H1 (cell line): ENCODE measurements around the gene CRABP2. TPM values are rescaled to one million over a fixed set of nuclear protein-coding genes. Genes with fewer than 3 reads are reported as not detected.

ENCODE experiments used
- CTCF ChIA-PET: fragments of 300-600 bp; sonication (Branson Sonifier 250); formaldehyde crosslinking; loops from one replicate; lab custom pipeline; 2021; ENCODE audit not compliant: partially characterized antibody; lab: Charles Lee
- POLR2A ChIA-PET: fragments of 300-600 bp; sonication (Branson Sonifier 250); formaldehyde crosslinking; loops from one replicate; lab custom pipeline; 2021; ENCODE audit warnings: inconsistent platforms; ENCODE audit not compliant: partially characterized antibody; lab: Charles Lee
- DNase-seq, 2 experiments: peaks; one replicate each; pipeline versions ENCODE4 v3.0.0 to v3.0.0-alpha.2; 2010 to 2022; ENCODE audit warnings: low spot score in 2 of 2, low read depth in 1 of 2, mixed read lengths in 1 of 2
- FAIRE-seq: peaks from 2 replicates; lab custom pipeline; 2011; peaks lifted over from hg19 to GRCh38; lab: Jason Lieb, UNC
- H2AFZ ChIP-seq: 2 replicates; pipeline ENCODE4 v1.8.1; 2012; ENCODE audit warnings: low read length, inconsistent platforms
- H2AK5ac ChIP-seq: 2 replicates; pipeline ENCODE4 v1.6.1; 2013; ENCODE audit warnings: low read depth, low read length
- H2BK120ac ChIP-seq: replicated peaks from 2 replicates; pipeline ENCODE3; 2013; ENCODE audit warnings: low read depth, low read length, inconsistent platforms
- H2BK12ac ChIP-seq: 2 replicates; pipeline ENCODE4 v1.6.1; 2013; ENCODE audit warnings: low read depth, low read length
- H2BK15ac ChIP-seq: 2 replicates; pipeline ENCODE4 v1.6.1; 2013; ENCODE audit warnings: low read length
- H2BK20ac ChIP-seq: 2 replicates; pipeline ENCODE4 v1.6.1; 2013; ENCODE audit warnings: low read length
- H2BK5ac ChIP-seq: 2 replicates; pipeline ENCODE4 v1.6.1; 2013; ENCODE audit warnings: low read depth, low read length
- H3K14ac ChIP-seq: 2 replicates; pipeline ENCODE4 v1.6.1; 2013; ENCODE audit warnings: inconsistent platforms; ENCODE audit not compliant: insufficient read length
- H3K18ac ChIP-seq: 2 replicates; pipeline ENCODE4 v1.6.1; 2013; ENCODE audit warnings: low read length; ENCODE audit errors: extremely low read depth
- H3K23ac ChIP-seq: 2 replicates; pipeline ENCODE4 v1.6.1; 2013; ENCODE audit warnings: inconsistent platforms; ENCODE audit not compliant: insufficient read length
- H3K23me2 ChIP-seq: 2 replicates; pipeline ENCODE4 v1.6.1; 2013; ENCODE audit warnings: low read depth, low read length
- H3K27ac ChIP-seq: 2 replicates; pipeline ENCODE4 v1.6.1; 2011; ENCODE audit warnings: low read depth, low read length, inconsistent platforms
- H3K27me3 ChIP-seq, 4 experiments: replicated peaks in 1 of 4; 1 replicate in 1 of 4; 2 replicates in 3 of 4; pipeline versions ENCODE4 v1.6.1 to v1.8.1; 2011 to 2013; ENCODE audit warnings: low read length in 3 of 4, mild to moderate bottlenecking in 3 of 4, inconsistent platforms in 2 of 4, mixed read lengths in 2 of 4, moderate library complexity in 1 of 4; ENCODE audit not compliant: control insufficient read depth in 3 of 4, insufficient read depth in 3 of 4; ENCODE audit errors: extremely low read depth in 1 of 4
- H3K36me3 ChIP-seq, 4 experiments: 2 replicates each; pipeline versions ENCODE4 v1.6.1 to v1.8.1; 2011 to 2013; ENCODE audit warnings: mild to moderate bottlenecking in 4 of 4, low read length in 3 of 4, moderate library complexity in 2 of 4, control low read depth in 1 of 4, inconsistent platforms in 1 of 4; ENCODE audit not compliant: insufficient read depth in 4 of 4, control insufficient read depth in 2 of 4
- H3K4ac ChIP-seq: replicated peaks from 2 replicates; pipeline ENCODE3; 2013; ENCODE audit warnings: low read length, low read depth, mixed read lengths, inconsistent platforms; ENCODE audit not compliant: insufficient read length
- H3K4me1 ChIP-seq, 4 experiments: replicated peaks in 1 of 4; 1 replicate in 1 of 4; 2 replicates in 3 of 4; pipeline versions ENCODE4 v1.6.1 to v1.8.1; 2011 to 2013; ENCODE audit warnings: low read length in 3 of 4, inconsistent platforms in 2 of 4, mixed read lengths in 1 of 4; ENCODE audit not compliant: insufficient read depth in 4 of 4, control insufficient read depth in 3 of 4
- H3K4me2 ChIP-seq, 2 experiments: 2 replicates each; pipeline versions ENCODE4 v1.6.1 to v1.8.1; 2011 to 2013; ENCODE audit warnings: low read depth in 2 of 2, low read length in 2 of 2, control low read depth in 1 of 2, inconsistent platforms in 1 of 2, mild to moderate bottlenecking in 1 of 2; ENCODE audit not compliant: insufficient read depth in 1 of 2
- H3K4me3 ChIP-seq, 4 experiments: fragments of 200-600, 300-600 bp in 1 of 4; sonication (generic), shearing (Covaris generic), sonication (Bioruptor Twin) in 1 of 4; 2 replicates each; pipeline versions ENCODE4 v1.5.1 to v1.8.1; 2011 to 2016; ENCODE audit warnings: low read length in 4 of 4, low read depth in 3 of 4, control low read depth in 2 of 4, inconsistent platforms in 2 of 4, mild to moderate bottlenecking in 2 of 4, mixed read lengths in 1 of 4, moderate library complexity in 1 of 4; ENCODE audit not compliant: insufficient read depth in 2 of 4; ENCODE audit errors: extremely low read depth in 1 of 4
- H3K56ac ChIP-seq: replicated peaks from 2 replicates; pipeline ENCODE3; 2013; ENCODE audit warnings: low read depth, mild to moderate bottlenecking, mixed read lengths, low read length, inconsistent platforms; ENCODE audit not compliant: insufficient read length
- H3K79me1 ChIP-seq: 2 replicates; pipeline ENCODE4 v1.6.1; 2013; ENCODE audit warnings: low read depth, low read length, control low read depth
- H3K79me2 ChIP-seq, 2 experiments: 2 replicates each; pipeline versions ENCODE4 v1.6.1 to v1.8.1; 2012 to 2013; ENCODE audit warnings: low read length in 2 of 2, mild to moderate bottlenecking in 2 of 2, inconsistent platforms in 1 of 2; ENCODE audit not compliant: insufficient read depth in 2 of 2, control insufficient read depth in 1 of 2
- H3K9ac ChIP-seq, 4 experiments: replicated peaks in 1 of 4; 1 replicate in 1 of 4; 2 replicates in 3 of 4; pipeline versions ENCODE4 v1.6.1 to v1.8.1; 2011 to 2013; ENCODE audit warnings: low read depth in 3 of 4, low read length in 3 of 4, control low read depth in 2 of 4, mild to moderate bottlenecking in 2 of 4, moderate library complexity in 2 of 4, inconsistent platforms in 1 of 4; ENCODE audit errors: extremely low read depth in 1 of 4
- H3K9me3 ChIP-seq, 2 experiments: 2 replicates each; pipeline versions ENCODE4 v1.6.1 to v1.8.1; 2012 to 2013; ENCODE audit warnings: mild to moderate bottlenecking in 2 of 2, moderate library complexity in 2 of 2, control low read depth in 1 of 2, inconsistent platforms in 1 of 2, low read depth in 1 of 2, low read length in 1 of 2, mixed read lengths in 1 of 2; ENCODE audit not compliant: insufficient read depth in 2 of 2
- H4K20me1 ChIP-seq, 2 experiments: replicated peaks in 1 of 2; 2 replicates each; pipeline versions ENCODE3 to v1.8.1; 2011 to 2013; ENCODE audit warnings: inconsistent platforms in 2 of 2, low read length in 2 of 2, mild to moderate bottlenecking in 1 of 2; ENCODE audit not compliant: insufficient read depth in 2 of 2, control insufficient read depth in 1 of 2
- H4K5ac ChIP-seq: 2 replicates; pipeline ENCODE4 v1.6.1; 2013; ENCODE audit warnings: low read length, low read depth, mixed read lengths, inconsistent platforms; ENCODE audit not compliant: insufficient read length
- H4K8ac ChIP-seq: 2 replicates; pipeline ENCODE4 v1.8.0; 2013; ENCODE audit warnings: mild to moderate bottlenecking, moderate library complexity, low read length, inconsistent platforms; ENCODE audit not compliant: insufficient read depth; ENCODE audit errors: extremely low read depth
- H4K91ac ChIP-seq: replicated peaks from 2 replicates; pipeline ENCODE3; 2013; ENCODE audit warnings: low read length, mixed read lengths, inconsistent platforms; ENCODE audit not compliant: insufficient read length
- CHD1 ChIP-seq: IDR thresholded peaks from 2 replicates; pipeline ENCODE4 v1.6.1; 2012; ENCODE audit warnings: low read depth, low read length, improper control_type of control experiment
- RAD21 ChIP-seq, 2 experiments: IDR thresholded peaks in 1 of 2; conservative IDR thresholded peaks in 1 of 2; 2 replicates each; pipeline ENCODE4 v1.6.1; 2011; ENCODE audit warnings: low read depth in 2 of 2, low read length in 2 of 2, improper control_type of control experiment in 1 of 2, inconsistent platforms in 1 of 2, mild to moderate bottlenecking in 1 of 2, moderate library complexity in 1 of 2
- RFX5 ChIP-seq: IDR thresholded peaks from 2 replicates; pipeline ENCODE4 v1.6.1; 2011; ENCODE audit warnings: low read depth, low read length, improper control_type of control experiment, borderline replicate concordance
- TAF1 ChIP-seq: IDR thresholded peaks from 2 replicates; pipeline ENCODE4 v1.6.1; 2011; ENCODE audit warnings: mild to moderate bottlenecking, low read depth, low read length
- WGBS, 2 experiments: shearing (Covaris generic) in 1 of 2; methylation state at CpG; one replicate each; pipeline versions ENCODE4 v1.1.6 to v1.1.7; 2013 to 2015; ENCODE audit warnings: low lambda C conversion rate in 2 of 2, mixed read lengths in 2 of 2, inconsistent platforms in 1 of 2, low coverage in 1 of 2, missing lambda C conversion rate in 1 of 2; ENCODE audit not compliant: insufficient replicate concordance in 2 of 2, insufficient coverage in 1 of 2, insufficient read length in 1 of 2; ENCODE audit errors: extremely low coverage in 1 of 2, missing lambda C conversion rate in 1 of 2; 5-methylcytosine and 5-hydroxymethylcytosine counted together
- polyA plus RNA-seq, 7 experiments: library from polyadenylated mRNA; depleted of rRNA in 3 of 7; stranded (reverse) in 5 of 7; unstranded in 2 of 7; fragments of >200 nt in 5 of 7; fragments of 200-250 nt in 2 of 7; gene quantifications; 1 replicate in 5 of 7; 2 replicates in 1 of 7; 4 replicates in 1 of 7; pipeline versions ENCODE4 v1.2.1 to v1.2.3, GENCODE V29; 2011 to 2013; ENCODE audit warnings: missing spikeins in 2 of 7, mixed read lengths in 2 of 7
- total RNA-seq: library from RNA; stranded (reverse); fragmentation: NEBNext Ultra II Directional; extraction: Animal tissue kit (Norgen Biotek cat#: 25700); gene quantifications from 2 replicates; pipeline ENCODE4 v1.2.1, GENCODE V29; 2021

CRABP2 gene
- total and polyA plus RNA-seq, 2 of the 8 experiments (the other 6 are each of a cell fraction or from before 2014, with no cell fraction given), result 69.2 to 119 TPM

GRCh38 chr1:156746728-156747631 lies 41.6 kb upstream of the CRABP2 start:
- peaks cover 15% of the 10 kb centered on the region for H3K79me1 ChIP-seq
- H3K4me2 ChIP-seq, result peak overlapping the region; percentile 98 to 99
- peaks cover 8% of the 10 kb centered on the region for H3K23me2 ChIP-seq
- H3K56ac ChIP-seq, result peak overlapping the region; percentile 90
- H4K91ac ChIP-seq, result peak overlapping the region; percentile 93
- H2AFZ ChIP-seq, result no peak overlapping the region
- peak overlapping the region; percentile 82 for H4K5ac ChIP-seq
- peak overlapping the region; percentile 40; the same call in 1 of the 2 replicates for H2BK15ac ChIP-seq
- peak overlapping the region; percentile 97 for H3K18ac ChIP-seq
- H3K23ac ChIP-seq, result no peak overlapping the region
- peak overlapping the region; percentile 52 to 100 (median 64) for H3K4me3 ChIP-seq
- peak overlapping the region; percentile 100 for H3K27ac ChIP-seq
- FAIRE-seq (no peak), DNase-seq (peak in 1 of 2 experiments; percentile 91)
- peaks cover 13 to 30% (median 14%) of the 10 kb centered on the region in 4 experiments; a peak in 6 of 8 replicates for H3K36me3 ChIP-seq
- H3K14ac ChIP-seq, result no peak overlapping the region
- peak overlapping the region; percentile 89 to 99 (median 94) for H3K9ac ChIP-seq
- H2AK5ac ChIP-seq, result peak overlapping the region; percentile 79; the same call in 1 of the 2 replicates
- ChIA-PET CTCF (interaction anchor here (0.7 to 6.6 kb wide), 19 partner anchors 11 to 92 kb away, joined by 3 to 76 read pairs (median 4); partner anchors contain the start of genes ISG20L2, METTL25B and PRCC), POLR2A (interaction anchor here (0.8 to 10.7 kb wide), 15 partner anchors 10 to 113 kb away, joined by 3 to 214 read pairs (median 6); partner anchors contain the start of genes INSRR, ISG20L2, METTL25B and PRCC)
- H2BK12ac ChIP-seq, result peak overlapping the region; percentile 98
- H4K20me1 ChIP-seq, result peaks cover 0 to 4% of the 10 kb centered on the region in 2 experiments
- peaks cover 30 to 63% of the 10 kb centered on the region in 2 experiments for H3K79me2 ChIP-seq
- peak overlapping the region; percentile 97; the same call in 1 of the 2 replicates for H4K8ac ChIP-seq
- H3K9me3 ChIP-seq, result no peaks in the 10 kb centered on the region
- peak overlapping the region; percentile 73 for H2BK120ac ChIP-seq
- H3K4me1 ChIP-seq, result peaks cover 32 to 47% (median 33%) of the 10 kb centered on the region in 4 experiments
- H3K4ac ChIP-seq, result peak overlapping the region; percentile 55
- peak overlapping the region; percentile 99 for H2BK5ac ChIP-seq
- no peaks in the 10 kb centered on the region for H3K27me3 ChIP-seq
- WGBS, 2 experiments, result 0% methylated on average over 18 of the region's 29 CpGs; no CpG with 5 or more reads in 1 of the 2 experiments
- peak overlapping the region; percentile 34; the same call in 1 of the 2 replicates for H2BK20ac ChIP-seq
- TF ChIP-seq CHD1 (no peak), RFX5 (no peak), RAD21 (IDR thresholded peaks at IDR 0.05 in 1 of 2, conservative IDR thresholded peaks at IDR 0.05 in 1 of 2; ENCODE audit: low read depth in 2 of 2, low read length in 2 of 2) (no peak; a peak in 1 of 4 replicates), TAF1 (peak; percentile 62; the same call in 1 of the 2 replicates)
